Gastrocnemius medialis (tissue), 4 donors: ENCODE measurements around the gene SELENOM.

Experiments
- POLR2A ChIP-seq, 2 donors: fragments of 450-650 bp; IDR thresholded peaks; one replicate each; pipeline ENCODE4 v1.6.1; 2017; ENCODE audit warnings: antibody characterized with exemption in 2 of 2, mild to moderate bottlenecking in 2 of 2, moderate library complexity in 2 of 2
- TF ChIP-seq, protein P1 (sequence below), 5 experiments: fragments of 450-650 bp in 3 of 5; fragments of 200-600 bp in 2 of 5; sonication (generic) in 2 of 5; IDR thresholded peaks in 4 of 5; conservative IDR thresholded peaks in 1 of 5; 1 replicate in 4 of 5; 2 replicates in 1 of 5; pipeline ENCODE4 v1.5.1; 2016 to 2019; ENCODE audit warnings: antibody characterized with exemption in 5 of 5, mild to moderate bottlenecking in 3 of 5, moderate library complexity in 3 of 5

DNA sequence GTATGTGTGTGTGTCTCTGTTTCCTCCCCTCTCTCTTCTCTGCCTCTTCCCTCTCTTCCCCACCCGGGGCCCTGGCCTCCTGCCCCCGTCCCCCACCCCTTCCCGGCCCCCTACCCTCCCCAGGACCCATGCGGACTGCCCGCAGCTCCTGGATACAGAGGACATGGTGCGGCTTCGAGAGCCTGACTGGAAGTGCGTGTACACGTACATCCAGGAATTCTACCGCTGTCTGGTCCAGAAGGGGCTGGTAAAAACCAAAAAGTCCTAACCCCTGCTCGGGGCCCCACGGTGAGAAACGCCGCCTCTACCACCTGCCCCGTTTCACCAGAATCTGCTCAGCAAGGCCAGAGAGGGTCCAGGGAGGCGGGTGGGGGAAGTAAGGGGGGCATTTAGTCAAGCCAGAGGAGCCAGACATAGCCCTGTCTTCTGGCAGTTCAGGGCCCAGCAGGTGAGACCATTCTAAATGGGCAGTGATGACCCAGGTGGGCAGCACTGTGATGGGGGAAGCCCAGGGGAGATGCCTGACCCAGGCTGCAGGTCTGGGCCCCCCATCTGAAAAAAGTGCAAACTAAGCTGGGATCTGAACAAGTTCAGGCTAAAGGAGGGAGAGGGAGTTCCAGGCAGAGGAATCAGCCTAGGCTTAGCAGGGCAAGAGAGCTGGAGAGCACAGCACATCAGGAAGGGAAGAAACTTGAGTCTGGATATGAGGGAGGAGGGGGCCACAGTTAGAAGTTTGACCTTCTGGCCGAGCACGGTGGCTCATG, 6.4 kb downstream of the SELENOM start:
- TF ChIP-seq, protein P1, sequence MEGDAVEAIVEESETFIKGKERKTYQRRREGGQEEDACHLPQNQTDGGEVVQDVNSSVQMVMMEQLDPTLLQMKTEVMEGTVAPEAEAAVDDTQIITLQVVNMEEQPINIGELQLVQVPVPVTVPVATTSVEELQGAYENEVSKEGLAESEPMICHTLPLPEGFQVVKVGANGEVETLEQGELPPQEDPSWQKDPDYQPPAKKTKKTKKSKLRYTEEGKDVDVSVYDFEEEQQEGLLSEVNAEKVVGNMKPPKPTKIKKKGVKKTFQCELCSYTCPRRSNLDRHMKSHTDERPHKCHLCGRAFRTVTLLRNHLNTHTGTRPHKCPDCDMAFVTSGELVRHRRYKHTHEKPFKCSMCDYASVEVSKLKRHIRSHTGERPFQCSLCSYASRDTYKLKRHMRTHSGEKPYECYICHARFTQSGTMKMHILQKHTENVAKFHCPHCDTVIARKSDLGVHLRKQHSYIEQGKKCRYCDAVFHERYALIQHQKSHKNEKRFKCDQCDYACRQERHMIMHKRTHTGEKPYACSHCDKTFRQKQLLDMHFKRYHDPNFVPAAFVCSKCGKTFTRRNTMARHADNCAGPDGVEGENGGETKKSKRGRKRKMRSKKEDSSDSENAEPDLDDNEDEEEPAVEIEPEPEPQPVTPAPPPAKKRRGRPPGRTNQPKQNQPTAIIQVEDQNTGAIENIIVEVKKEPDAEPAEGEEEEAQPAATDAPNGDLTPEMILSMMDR (IDR thresholded peaks at IDR 0.05 in 4 of 5, conservative IDR thresholded peaks at IDR 0.05 in 1 of 5): no peak
- no peak for TF ChIP-seq POLR2A (IDR thresholded peaks at IDR 0.05)
